Right cardiac atrium (tissue), 5 donors: Measurements from ENCODE around the gene ST6GALNAC2. TPM values are rescaled to one million over a fixed set of nuclear protein-coding genes. Genes with fewer than 3 reads are reported as not detected.

Experiments
- ATAC-seq, 2 donors: fragments of 200-7000 bp; cut with Tn5 transposase; one replicate each; pipeline versions ENCODE4 v1.8.0 to v1.9.1; 2020; ENCODE audit warnings: moderate library complexity in 2 of 2, mild to moderate bottlenecking in 1 of 2
- DNase-seq, 3 donors: peaks; one replicate each; pipeline ENCODE4 v3.0.0-alpha.2; 2020
- H3K27ac ChIP-seq: one replicate; pipeline ENCODE4 v1.5.1; 2013; ENCODE audit warnings: mild to moderate bottlenecking, low read length, control low read depth, moderate library complexity
- H3K27me3 ChIP-seq: one replicate; pipeline ENCODE4 v1.6.1; 2013; ENCODE audit not compliant: control insufficient read depth, insufficient read depth
- H3K4me1 ChIP-seq: one replicate; pipeline ENCODE4 v1.6.1; 2013; ENCODE audit warnings: low read length; ENCODE audit not compliant: control insufficient read depth, insufficient read depth
- H3K4me3 ChIP-seq: one replicate; pipeline ENCODE4 v1.5.1; 2013; ENCODE audit warnings: low read length, control low read depth
- H3K9me3 ChIP-seq: one replicate; pipeline ENCODE4 v1.6.1; 2013; ENCODE audit warnings: low read length; ENCODE audit not compliant: control insufficient read depth
- WGBS: extraction: QIAGEN DNeasy Blood & Tissue Kit; methylation state at CpG from one replicate; pipeline ENCODE4 v1.1.7; 2013; 5-methylcytosine and 5-hydroxymethylcytosine counted together
- intact Hi-C, 4 donors: fragments of 100-400 bp; cut with DNase I; formaldehyde crosslinking; loops; one replicate each; pipeline versions ENCODE4 v1.11.0 to v1.14.0; 2022 to 2023
- long read RNA-seq, 4 donors: library from polyadenylated mRNA; unstranded; transcript quantifications; one replicate each; pipeline ENCODE4 v2.0.0, GENCODE V29; 2020 to 2021
- polyA plus RNA-seq: library from polyadenylated mRNA; stranded (reverse); fragments of 200-250 nt; gene quantifications from one replicate; pipeline ENCODE4 v1.2.3, GENCODE V29; 2013
- total RNA-seq, 4 donors: library from RNA; stranded (reverse); fragmentation: NEBNext Ultra II Directional; extraction: Animal tissue kit (Norgen Biotek cat#: 25700); gene quantifications; one replicate each; pipeline ENCODE4 v1.2.1, GENCODE V29; 2021
- donor health status: healthy with polysubstance abuse.
- donor health status: DM: no; HTN: yes; CAD: no.
- donor health status: DM: no; HTN: no; CAD: no.
- donor health status: DM: no; HTN: yes; CAD: no; lungs with severe emphysema.
- donor health status: DM: yes; HTN: yes; CAD: no.

ST6GALNAC2 gene
- total RNA-seq (1 to 10 TPM; 4.0 to 5.8 (median 5.5) TPM), polyA plus RNA-seq (4.2 TPM)
- long read RNA-seq, donor 1, transcript ST6GALNAC2-201 (9 exons, 2,170 nt), result major isoform, 16 of 30 reads
- long read RNA-seq, donor 1, partial matches to known transcripts, result 3 of 30 reads
- long read RNA-seq, donor 1, other reads (novel, unspliced or antisense), result 11 of 30 reads
- long read RNA-seq, donor 2, partial matches to known transcripts, result 0 of 2 reads
- long read RNA-seq, donor 2, other reads (novel, unspliced or antisense), result 1 of 2 reads
- long read RNA-seq, donor 3, transcript ST6GALNAC2-201 (9 exons, 2,170 nt), result major isoform, 6 of 18 reads
- long read RNA-seq, donor 3, partial matches to known transcripts, result 0 of 18 reads
- long read RNA-seq, donor 3, other reads (novel, unspliced or antisense), result 12 of 18 reads
- long read RNA-seq, donor 4, partial matches to known transcripts, result 0 of 6 reads
- long read RNA-seq, donor 4, other reads (novel, unspliced or antisense), result 4 of 6 reads

- intact Hi-C loops, result loop anchor here in 2 of 4 donors (5.0 to 10.0 kb wide), 2 partner anchors 61 to 64 kb away; no protein-coding TSS in a partner anchor
- DNase-seq (peak; percentile 71 to 86 (median 85)), ATAC-seq (peak; percentile 89 to 92)
- no peak within 1 kb of the TSS for H3K27ac ChIP-seq
- under 1% methylated on average over 84 of the region's 84 CpGs for WGBS
- H3K27me3 ChIP-seq, result no peaks in the 10 kb centered on the region
- no peaks in the 10 kb centered on the region for H3K9me3 ChIP-seq
- no peaks in the 10 kb centered on the region for H3K4me1 ChIP-seq
- peak within 1 kb of the TSS; percentile 55 for H3K4me3 ChIP-seq
Measured at GRCh38 chr17:76585649-76586593, at the start of gene ST6GALNAC2. ST6GALNAC2 (minus strand) TSS chr17:76585860; CDS start chr17:76585808, 52 bp downstream.

- Histone ChIP-seq H3K27me3 (no peaks in the 10 kb centered on the region), H3K27ac (no peak overlapping the region), H3K4me1 (no peaks in the 10 kb centered on the region), H3K4me3 (no peak overlapping the region), H3K9me3 (no peaks in the 10 kb centered on the region)
- intact Hi-C loops, result no loop called here
- ATAC-seq, result no peak
- 89% methylated on average over 5 of the region's 5 CpGs for WGBS
- DNase-seq, result no peak
Measured at GRCh38 chr17:76635039-76635438, 49.4 kb upstream of the ST6GALNAC2 start.

- Histone ChIP-seq H3K4me3 (no peak overlapping the region), H3K27ac (no peak overlapping the region), H3K4me1 (no peaks in the 10 kb centered on the region), H3K9me3 (no peaks in the 10 kb centered on the region), H3K27me3 (no peaks in the 10 kb centered on the region)
- DNase-seq (no peak), ATAC-seq (no peak)
- intact Hi-C loops, result no loop called here
- 88% methylated on average over 14 of the region's 14 CpGs for WGBS
Measured at GRCh38 chr17:76633628-76634328, 48.1 kb upstream of the ST6GALNAC2 start.

- Histone ChIP-seq H3K4me3 (no peak overlapping the region), H3K4me1 (no peaks in the 10 kb centered on the region), H3K9me3 (no peaks in the 10 kb centered on the region), H3K27ac (no peak overlapping the region), H3K27me3 (no peaks in the 10 kb centered on the region)
- DNase-seq (no peak), ATAC-seq (no peak)
- intact Hi-C loops, result no loop called here
- 72% methylated on average over 10 of the region's 10 CpGs for WGBS
Measured at GRCh38 chr17:76631821-76632565, 46.3 kb upstream of the ST6GALNAC2 start.

- no peaks in the 10 kb centered on the region for H3K9me3 ChIP-seq
- intact Hi-C loops, result no loop called here
- H3K27ac ChIP-seq, result no peak overlapping the region
- H3K27me3 ChIP-seq, result no peaks in the 10 kb centered on the region
- no peaks in the 10 kb centered on the region for H3K4me1 ChIP-seq
- 70% methylated on average over 6 of the region's 6 CpGs for WGBS
- DNase-seq, result peak in 1 of 3 donors; percentile 16
- H3K4me3 ChIP-seq, result no peak overlapping the region
- ATAC-seq, result no peak
Measured at GRCh38 chr17:76630151-76630550, 44.5 kb upstream of the ST6GALNAC2 start.

- no peaks in the 10 kb centered on the region for H3K9me3 ChIP-seq
- DNase-seq (peak in 1 of 3 donors; percentile 9), ATAC-seq (no peak)
- intact Hi-C loops, result loop anchor here in 2 of 4 donors (5.0 to 10.0 kb wide), 3 partner anchors 70 to 105 kb away; no protein-coding TSS in a partner anchor
- no peak overlapping the region for H3K27ac ChIP-seq
- WGBS, result 93% methylated on average over 13 of the region's 13 CpGs
- no peaks in the 10 kb centered on the region for H3K27me3 ChIP-seq
- no peak overlapping the region for H3K4me3 ChIP-seq
- H3K4me1 ChIP-seq, result no peaks in the 10 kb centered on the region
Measured at GRCh38 chr17:76627510-76627909, 41.9 kb upstream of the ST6GALNAC2 start.

- intact Hi-C loops, result loop anchor here in 2 of 4 donors (5.0 to 10.0 kb wide), 3 partner anchors 69 to 104 kb away; no protein-coding TSS in a partner anchor
- Histone ChIP-seq H3K4me1 (no peaks in the 10 kb centered on the region), H3K9me3 (no peaks in the 10 kb centered on the region), H3K27me3 (no peaks in the 10 kb centered on the region), H3K27ac (no peak overlapping the region), H3K4me3 (no peak overlapping the region)
- no peak for ATAC-seq
- no peak for DNase-seq
- 80% methylated on average over 11 of the region's 11 CpGs for WGBS
Measured at GRCh38 chr17:76626442-76626841, 40.8 kb upstream of the ST6GALNAC2 start.

GRCh38 chr17:76625496-76625895 is 39.8 kb upstream of the ST6GALNAC2 start:
- Histone ChIP-seq H3K27me3 (no peaks in the 10 kb centered on the region), H3K9me3 (no peaks in the 10 kb centered on the region), H3K4me3 (no peak overlapping the region), H3K4me1 (no peaks in the 10 kb centered on the region), H3K27ac (no peak overlapping the region)
- no peak for ATAC-seq
- peak in 1 of 3 donors; percentile 16 for DNase-seq
- WGBS, result 96% methylated on average over 6 of the region's 6 CpGs
- intact Hi-C loops, result loop anchor here in 2 of 4 donors (5.0 to 10.0 kb wide), 3 partner anchors 68 to 103 kb away; no protein-coding TSS in a partner anchor

GRCh38 chr17:76623271-76624146 is 37.8 kb upstream of the ST6GALNAC2 start:
- WGBS, result 22% methylated on average over 18 of the region's 18 CpGs
- H3K4me3 ChIP-seq, result no peak overlapping the region
- H3K27ac ChIP-seq, result no peak overlapping the region
- intact Hi-C loops, result loop anchor here in 2 of 4 donors (5.0 to 10.0 kb wide), 3 partner anchors 66 to 101 kb away; no protein-coding TSS in a partner anchor
- DNase-seq (peak; percentile 74 to 91 (median 90)), ATAC-seq (peak; percentile 87 to 91)
- H3K27me3 ChIP-seq, result no peaks in the 10 kb centered on the region
- no peaks in the 10 kb centered on the region for H3K9me3 ChIP-seq
- no peaks in the 10 kb centered on the region for H3K4me1 ChIP-seq
